Fibroblast of skin of right biceps (primary cell): ENCODE data around the gene KRTAP4-6.
A peak's percentile ranks its signal among the peaks of the same experiment; 100 is the strongest.
"Not testable (repeated sequence)": the region's sequence is repeated elsewhere in the genome, so short reads cannot be mapped to it uniquely, and the experiment has no call there.

Source experiments
- DNase-seq: peaks from one replicate; pipeline ENCODE4 v3.0.0-alpha.2; 2013

KRTAP4-6 gene

DNA sequence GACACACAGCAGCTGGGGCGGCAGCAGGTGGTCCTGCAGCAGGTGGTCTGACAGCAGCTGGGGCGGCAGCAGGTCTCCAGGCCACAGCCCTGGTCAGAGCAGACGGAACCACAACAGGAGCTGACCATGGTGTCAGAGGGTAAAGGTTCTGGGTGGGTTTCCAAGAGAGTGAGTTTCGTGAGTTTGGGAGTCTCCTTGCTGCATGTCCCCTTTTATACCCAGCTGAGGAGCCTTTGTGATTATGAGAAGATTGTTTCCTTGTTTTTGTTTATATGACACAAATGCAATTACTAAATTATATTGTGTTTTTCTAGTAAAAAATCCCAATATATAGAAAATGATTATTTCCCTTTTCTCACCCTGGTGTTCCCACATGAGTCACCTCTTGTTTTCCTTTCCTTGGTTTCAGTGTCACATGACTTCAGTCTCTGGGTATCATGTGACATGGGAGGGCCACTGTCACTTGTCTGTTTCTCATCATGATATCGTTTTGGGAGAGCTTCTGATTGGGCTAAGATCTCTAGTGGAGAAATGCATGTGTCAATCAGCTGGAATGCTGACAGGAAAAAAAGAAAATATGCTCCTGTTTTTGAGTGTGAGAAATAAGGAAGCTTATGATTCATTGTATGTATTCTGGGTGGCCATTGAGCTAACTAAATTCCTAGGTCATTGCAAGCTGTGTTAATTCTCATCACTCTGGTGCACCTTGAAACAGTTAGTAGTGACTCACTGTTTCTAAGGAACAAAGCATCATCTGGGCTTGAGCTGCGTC is at the start of gene KRTAP4-6:
Gene KRTAP4-6, minus strand, starts transcription at position 185 of the 772 bp plus-strand sequence. Its CDS starts 57 bp downstream, at position 128.
- DNase-seq, result peak; percentile 97

DNA sequence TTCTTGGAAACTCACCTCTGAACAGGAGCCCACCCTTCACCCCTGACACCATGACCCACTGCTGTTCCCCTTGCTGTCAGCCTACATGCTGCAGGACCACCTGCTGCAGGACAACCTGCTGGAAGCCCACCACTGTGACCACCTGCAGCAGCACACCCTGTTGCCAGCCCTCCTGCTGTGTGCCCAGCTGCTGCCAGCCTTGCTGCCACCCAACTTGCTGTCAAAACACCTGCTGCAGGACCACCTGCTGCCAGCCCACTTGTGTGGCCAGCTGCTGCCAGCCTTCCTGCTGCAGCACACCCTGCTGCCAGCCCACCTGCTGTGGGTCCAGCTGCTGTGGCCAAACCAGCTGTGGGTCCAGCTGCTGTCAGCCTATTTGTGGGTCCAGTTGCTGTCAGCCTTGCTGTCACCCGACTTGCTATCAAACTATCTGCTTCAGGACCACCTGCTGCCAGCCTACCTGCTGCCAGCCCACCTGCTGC is 49.5 kb upstream of the KRTAP4-6 start, which contains the start of gene KRTAP9-1:
Gene KRTAP9-1, plus strand, starts transcription at position 51 of the 482 bp plus-strand sequence. Its CDS starts 0 bp downstream, at position 51.
- not testable (repeated sequence) for DNase-seq

DNA sequence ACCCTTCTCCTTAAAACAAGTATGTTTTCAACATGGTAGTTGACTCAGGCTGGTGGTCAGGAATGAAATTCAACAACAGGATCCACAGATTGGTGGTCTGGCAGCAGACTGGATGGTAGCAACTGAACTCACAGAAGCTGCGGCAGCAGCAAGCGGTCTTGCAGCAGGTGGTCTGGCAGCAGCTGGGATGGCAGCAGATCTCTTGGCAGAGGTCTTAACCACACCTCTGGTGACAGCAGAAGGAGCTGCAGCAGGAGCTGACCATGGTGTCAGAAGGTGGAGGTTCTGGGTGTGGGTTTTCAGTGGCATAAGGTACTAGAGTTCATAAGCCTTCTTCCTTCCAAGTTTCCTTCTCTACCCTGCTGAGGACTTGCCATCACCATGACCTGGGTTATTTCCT is 46.5 kb upstream of the KRTAP4-6 start:
- no peak for DNase-seq

DNA sequence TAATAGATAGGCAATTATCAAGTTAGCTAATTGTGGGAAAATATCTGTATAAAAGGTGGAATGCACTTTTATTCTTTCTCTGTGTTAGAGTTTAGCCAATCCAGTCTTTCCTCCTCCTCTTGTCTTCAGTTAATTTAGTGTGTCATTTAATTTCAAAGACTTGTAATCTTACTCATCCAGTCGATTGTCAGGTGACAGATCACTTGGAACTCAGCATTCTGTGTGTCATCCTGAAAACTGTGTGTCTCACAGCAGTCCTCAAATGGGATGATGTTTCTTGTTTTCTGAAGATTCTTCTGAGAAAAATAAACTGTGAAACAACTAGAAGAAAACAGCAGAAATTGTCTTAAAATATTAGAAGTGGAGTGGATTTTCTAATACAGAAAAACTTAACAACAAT is 44.7 kb upstream of the KRTAP4-6 start:
- DNase-seq, result no peak

DNA sequence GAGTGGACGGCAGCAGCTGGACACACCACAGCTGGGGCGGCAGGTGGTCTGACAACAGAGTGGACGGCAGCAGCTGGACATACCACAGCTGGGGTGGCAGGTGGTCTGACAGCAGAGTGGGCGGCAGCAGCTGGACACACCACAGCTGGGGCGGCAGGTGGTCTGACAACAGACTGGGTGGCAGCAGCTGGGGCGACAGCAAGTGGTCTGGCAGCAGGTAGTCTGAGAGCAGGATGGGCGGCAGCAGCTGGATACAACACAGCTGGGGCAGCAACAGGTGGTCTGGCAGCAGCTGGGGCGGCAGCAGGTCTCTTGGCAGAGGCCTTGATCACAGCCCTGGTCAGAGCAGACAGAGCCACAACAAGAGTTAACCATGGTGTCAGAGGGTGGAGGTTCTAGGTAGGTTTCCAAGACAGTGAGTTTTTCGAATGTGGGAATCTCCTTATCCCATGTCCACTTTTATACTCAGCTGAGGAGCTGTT is 44.2 kb upstream of the KRTAP4-6 start, which contains the start of gene KRTAP4-1:
Gene KRTAP4-1, minus strand, starts transcription at position 432 of the 482 bp plus-strand sequence. Its CDS starts 57 bp downstream, at position 375.
- DNase-seq, result no peak

DNA sequence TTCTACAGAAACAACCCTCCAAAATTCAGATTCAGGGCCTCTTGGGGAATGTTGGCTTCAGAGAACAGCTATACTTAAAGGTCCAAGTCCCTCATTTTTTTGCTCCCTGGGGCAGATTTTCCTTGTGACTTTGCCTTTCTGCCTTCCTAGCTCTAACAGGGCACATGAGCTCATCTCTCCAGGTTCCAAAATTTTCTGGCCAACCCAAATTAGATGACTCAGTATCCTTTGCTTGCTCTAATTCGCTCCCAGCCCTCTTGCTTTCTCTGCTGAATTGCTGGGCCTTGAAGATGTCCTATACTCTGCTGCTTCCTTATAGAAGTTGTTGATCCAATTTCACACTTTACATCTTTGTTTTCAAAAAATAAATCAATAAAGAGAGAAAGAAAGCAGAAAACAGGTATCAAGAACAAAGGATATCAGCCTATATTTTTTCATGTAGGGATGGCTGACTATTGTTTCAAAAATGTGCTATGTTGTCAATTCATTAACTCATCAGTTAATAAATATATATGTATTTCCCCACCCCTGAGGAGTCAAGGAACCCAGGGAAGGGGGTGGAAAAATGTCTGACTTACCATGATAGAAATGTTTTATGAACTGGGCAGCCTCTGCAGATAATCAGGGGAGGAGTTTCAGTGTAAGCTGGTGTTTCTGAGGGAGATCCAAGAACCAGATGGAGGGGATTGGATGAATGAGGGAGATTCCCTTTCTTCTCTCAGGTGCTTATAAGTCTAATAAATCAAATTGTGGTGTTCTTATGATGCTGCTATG is 38.7 kb upstream of the KRTAP4-6 start:
- peak; percentile 65 for DNase-seq

DNA sequence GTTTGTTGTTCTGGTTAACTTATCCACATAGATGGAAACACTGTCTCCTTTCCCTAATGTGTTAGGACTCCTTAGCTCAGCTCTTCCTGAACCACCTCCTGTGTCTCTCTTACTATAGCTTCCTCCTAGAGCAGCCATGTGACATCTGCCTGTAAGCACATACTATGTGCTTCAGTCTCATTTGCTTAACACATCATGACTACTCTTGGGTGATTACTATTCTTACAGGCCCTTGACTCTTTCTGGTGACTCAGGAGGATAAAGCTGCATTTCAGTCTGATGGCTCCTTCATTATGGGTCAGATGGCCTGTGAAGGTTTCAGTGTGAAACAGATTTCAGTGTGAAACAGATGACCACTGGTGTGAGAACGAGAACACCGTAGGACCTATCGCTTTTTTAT is 38.0 kb upstream of the KRTAP4-6 start:
- peak; percentile 68 for DNase-seq

DNA sequence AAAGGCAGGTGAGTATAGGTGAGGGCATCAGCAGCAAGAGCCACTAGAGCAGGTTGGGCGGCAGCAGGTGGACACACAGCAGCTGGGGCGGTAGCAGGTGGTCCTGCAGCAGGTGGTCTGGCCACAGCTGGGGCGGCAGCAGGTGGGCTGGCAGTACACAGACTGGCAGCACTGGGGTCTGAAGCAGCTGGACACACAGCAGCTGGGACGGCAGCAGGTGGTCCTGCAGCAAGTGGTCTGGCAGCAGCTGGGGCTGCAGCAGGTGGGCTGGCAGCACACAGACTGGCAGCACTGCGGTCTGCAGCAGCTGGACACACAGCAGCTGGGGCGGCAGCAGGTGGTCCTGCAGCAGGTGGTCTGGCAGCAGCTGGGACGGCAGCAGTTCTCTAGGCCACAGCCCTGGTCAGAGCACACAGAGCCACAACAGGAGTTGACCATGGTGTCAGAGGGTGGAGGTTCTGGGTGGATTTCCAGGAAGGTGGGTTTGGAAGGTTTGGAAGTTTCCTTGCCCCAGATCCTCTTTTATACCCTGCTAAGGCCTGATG is 37.5 kb upstream of the KRTAP4-6 start, which contains the start of gene KRTAP4-2:
Gene KRTAP4-2, minus strand, starts transcription at position 495 of the 545 bp plus-strand sequence. Its CDS starts 57 bp downstream, at position 438.
- no peak for DNase-seq

DNA sequence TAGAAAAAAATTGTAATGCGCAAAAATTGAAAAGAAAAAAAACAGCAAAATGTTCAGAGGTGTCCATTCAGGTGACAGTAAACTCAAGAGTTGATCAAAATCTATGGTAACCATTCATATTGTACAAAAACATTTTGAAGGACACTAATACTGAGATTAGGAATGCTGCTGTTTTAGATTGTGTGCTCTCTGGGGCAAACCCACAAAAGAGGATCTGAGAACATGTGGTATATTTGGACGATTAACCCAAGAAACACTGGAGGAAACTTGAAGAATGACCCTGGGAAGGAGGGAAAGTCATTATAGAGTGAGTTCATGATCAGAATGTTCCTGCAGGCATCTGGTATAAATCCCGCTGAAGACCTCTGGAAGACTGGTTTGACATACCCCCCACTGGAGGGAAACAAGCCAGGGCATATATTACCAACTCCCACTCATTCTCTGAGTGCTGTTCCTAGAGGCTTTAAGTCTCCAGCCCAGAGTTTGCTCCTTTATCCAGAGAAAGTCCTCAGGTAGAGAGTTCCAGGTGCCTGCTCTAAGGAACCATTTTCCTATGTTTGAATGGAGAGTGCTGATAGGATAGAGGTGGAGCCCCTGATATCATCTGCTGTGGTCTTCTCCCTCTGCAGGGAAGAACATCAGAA is 36.5 kb upstream of the KRTAP4-6 start:
- DNase-seq, result no peak

DNA sequence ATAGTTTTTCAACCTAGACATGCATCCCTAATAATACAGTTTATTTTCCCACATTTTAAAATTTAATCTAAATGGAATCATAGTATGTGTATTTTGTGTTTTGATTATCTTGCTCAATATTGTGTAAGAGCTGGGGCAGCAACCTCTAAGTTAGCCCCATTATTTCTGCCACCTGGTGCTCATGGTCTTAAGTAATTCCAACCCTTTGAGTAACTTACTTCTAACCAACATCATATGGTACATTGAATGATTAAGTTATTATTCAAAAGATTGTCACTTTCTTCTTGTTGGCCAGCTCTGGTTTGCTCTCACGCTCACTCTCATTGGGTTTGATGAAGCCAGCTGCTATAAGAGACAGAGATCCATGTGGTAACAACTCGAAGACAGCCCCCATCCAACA is 31.5 kb upstream of the KRTAP4-6 start:
- peak; percentile 26 for DNase-seq

DNA sequence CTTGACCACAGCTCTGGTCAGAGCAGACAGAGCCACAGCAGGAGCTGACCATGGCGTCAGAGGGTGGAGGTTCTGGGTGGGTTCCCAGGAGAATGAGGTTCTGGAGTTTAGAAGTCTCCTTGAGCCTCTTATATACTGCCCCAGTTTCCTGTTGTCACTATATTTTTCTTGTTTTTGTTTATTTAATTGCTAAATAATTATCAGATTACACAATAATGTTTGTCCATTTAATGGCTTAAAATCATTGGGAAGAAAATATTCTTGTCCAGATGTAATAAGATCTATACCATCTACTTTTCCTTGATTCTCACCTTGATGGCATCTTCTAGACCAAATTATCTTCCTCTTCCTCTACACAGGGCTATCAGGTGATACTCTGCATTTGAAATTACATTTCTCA is 27.8 kb upstream of the KRTAP4-6 start, which contains the start of gene KRTAP4-3:
Gene KRTAP4-3, minus strand, starts transcription at position 101 of the 400 bp plus-strand sequence. Its CDS starts 49 bp downstream, at position 52.
- no peak for DNase-seq

DNA sequence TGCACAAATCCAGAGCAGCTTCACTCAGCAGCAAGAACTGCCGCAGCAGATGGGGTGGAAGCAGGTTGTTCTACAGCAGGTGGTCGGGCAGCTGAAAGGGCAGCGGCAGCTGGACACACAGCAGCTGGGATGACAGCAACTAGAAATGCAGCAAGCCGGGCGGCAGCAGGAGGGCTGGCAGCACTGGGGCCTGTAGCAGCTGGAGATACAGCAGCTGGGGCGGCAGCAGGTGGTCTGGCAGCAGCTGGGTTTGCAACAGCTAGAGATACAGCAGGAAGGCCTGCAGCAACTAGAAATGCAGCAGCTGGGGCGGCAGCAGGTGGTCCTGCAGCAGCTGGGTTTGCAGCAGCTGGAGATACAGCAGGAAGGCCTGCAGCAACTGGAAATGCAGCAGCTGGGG is 27.2 kb upstream of the KRTAP4-6 start:
- no peak for DNase-seq

DNA sequence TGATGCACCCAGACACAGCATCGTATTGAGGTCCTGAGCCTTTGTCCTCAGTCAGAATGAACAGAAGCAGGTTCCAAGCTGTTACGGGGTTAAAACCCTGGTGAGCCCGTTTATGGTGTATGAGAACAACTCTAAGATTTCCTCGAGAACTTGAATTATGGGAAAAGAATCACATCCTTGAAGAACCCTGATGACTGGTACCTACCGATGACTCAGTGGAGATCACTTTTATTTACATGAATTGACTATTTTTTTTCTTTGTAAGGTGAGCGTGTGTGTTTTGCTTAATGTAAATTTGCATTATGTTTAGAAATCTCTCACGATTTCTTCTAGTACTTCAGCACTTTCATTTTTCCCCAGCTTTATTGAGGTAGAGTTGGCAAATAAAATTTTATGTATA is 23.5 kb upstream of the KRTAP4-6 start:
- peak; percentile 16 for DNase-seq

DNA sequence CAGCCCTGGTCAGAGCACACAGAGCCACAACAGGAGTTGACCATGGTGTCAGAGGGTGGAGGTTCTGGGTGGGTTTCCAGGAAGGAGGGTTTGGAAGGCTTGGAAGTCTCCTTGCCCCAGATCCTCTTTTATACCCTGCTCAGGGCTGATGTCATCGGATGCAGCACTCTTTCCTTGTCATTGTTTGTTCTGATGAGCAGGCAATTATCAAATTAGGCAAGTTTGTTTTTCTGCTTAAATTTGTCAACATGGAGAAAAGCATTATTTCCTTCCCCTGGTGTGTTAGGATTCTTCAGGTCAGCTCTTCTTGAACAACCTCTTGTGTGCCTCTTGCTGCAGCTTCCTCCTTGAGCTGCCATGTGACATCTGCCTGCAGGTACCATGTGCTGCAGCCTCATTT is 20.3 kb upstream of the KRTAP4-6 start, which contains the start of gene KRTAP4-4:
Gene KRTAP4-4, minus strand, starts transcription at position 101 of the 400 bp plus-strand sequence. Its CDS starts 57 bp downstream, at position 44.
- DNase-seq, result no peak

DNA sequence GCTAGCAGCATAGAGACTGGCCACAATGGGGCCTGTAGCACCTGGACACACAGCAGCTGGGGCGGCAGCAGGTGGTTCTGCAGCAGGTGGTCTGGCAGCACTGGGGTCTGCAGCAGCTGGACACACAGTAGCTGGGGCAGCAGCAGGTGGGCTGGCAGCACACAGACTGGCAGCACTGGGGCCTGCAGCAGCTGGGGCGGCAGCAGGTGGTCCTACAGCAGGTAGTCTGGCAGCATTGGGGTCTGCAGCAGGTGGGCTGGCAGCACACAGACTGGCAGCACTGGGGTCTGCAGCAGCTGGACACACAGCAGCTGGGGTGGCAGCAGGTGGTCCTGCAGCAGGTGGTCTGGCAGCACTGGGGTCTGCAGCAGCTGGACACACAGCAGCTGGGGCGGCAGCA is 19.8 kb upstream of the KRTAP4-6 start:
- not testable (repeated sequence) for DNase-seq

DNA sequence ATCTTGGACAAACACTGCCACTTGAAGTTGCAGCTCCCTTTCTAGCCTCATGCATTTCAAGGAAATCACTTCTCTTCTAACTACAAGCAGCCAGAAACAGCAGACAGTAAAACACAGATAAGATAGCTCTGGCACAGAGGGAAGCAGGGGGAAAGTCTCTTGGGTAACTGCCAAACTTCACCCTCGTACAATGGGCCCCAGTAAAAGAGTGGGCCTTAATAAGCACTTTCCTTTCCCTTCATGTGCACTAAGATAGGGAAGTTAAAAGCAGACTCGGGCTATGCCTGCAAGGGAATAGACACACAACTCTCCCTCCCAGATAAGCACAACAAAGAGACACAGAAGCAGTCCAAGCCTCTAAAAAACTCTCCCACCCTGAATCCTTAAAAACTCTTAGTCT is 13.5 kb upstream of the KRTAP4-6 start:
- DNase-seq, result no peak

DNA sequence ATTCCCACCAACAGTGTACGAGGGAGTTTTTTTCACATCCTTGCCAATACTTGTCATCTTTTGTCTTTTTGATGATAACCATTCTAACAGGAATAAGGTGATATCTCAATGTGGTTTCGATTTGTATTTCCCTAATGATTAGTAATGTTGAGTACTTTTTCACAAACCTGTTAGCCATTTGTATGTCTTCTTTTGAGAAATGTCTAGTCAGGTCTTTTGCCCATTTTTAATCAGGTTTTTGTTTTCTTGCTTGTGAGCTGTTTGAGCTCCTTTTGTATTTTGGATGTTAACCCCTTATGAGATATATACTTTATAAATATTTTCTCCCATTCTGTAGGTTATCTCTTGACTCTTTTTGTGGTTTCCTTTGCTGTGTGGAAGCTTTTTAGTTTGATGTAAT is 11.2 kb upstream of the KRTAP4-6 start:
- no peak for DNase-seq

DNA sequence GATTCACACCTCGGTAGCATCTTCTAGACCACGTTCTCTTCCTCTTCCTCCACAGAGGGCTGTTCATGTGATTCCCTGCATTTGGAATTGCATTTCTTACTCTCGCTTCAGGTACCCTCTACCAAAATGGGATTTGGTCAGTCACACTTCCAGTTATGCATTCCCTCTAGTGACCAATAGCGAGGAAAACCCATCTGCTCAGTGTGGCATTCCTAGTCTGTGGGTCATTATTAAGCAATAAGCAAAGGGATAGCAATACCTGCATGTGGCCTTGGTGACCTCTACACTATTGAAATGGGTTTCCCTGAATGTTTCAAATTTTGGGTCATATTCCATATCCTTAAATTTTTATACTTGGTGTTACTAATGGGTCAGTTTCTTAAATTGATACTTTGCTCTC is 9.7 kb upstream of the KRTAP4-6 start:
- DNase-seq, result no peak

DNA sequence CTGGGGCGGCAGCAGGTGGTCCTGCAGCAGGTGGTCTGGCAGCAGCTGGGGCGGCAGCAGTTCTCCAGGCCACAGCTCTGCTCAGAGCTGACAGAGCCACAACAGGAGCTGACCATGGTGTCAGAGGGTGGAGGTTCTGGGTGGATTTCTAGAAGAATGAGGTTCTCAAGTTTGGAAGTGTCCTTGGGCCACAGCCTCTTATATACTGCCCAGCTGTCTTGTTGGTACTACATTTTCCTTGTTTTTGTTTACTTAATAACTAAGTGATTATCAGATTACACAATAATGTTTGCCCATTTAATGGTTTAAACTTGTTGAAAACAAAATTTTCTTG is 9.3 kb upstream of the KRTAP4-6 start, which contains the start of gene KRTAP4-5:
Gene KRTAP4-5, minus strand, starts transcription at position 174 of the 334 bp plus-strand sequence. Its CDS starts 58 bp downstream, at position 116.
- DNase-seq, result no peak

DNA sequence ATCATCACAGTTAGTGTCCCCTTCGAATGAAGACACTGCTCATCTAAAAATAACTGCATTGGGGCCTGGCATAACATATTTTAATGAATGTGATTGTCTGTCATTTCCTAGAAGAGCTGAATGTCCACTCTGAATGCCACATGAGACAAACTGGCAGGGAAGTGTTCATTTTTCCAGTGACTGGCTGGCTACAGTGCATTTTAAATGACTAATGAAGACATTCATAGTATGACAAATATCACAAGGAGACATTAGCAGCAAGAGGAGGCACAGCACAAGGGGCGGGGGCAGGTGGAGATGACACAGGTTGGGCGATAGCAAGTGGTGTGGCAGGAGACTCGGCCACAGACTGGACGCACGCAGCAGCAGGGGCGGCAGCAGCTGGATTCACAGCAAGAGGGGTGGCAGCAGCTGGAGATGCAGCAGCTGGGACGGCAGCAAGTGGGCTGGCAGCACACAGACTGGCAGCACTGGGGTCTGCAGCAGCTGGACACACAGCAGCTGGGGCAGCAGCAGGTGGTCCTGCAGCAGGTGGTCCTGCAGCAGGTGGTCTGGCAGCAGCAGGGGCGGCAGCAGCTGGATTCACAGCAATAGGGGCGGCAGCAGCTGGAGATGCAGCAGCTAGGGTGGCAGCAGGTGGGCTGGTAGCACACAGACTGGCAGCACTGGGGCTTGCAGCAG is 8.8 kb upstream of the KRTAP4-6 start:
- DNase-seq, result not testable (repeated sequence)

DNA sequence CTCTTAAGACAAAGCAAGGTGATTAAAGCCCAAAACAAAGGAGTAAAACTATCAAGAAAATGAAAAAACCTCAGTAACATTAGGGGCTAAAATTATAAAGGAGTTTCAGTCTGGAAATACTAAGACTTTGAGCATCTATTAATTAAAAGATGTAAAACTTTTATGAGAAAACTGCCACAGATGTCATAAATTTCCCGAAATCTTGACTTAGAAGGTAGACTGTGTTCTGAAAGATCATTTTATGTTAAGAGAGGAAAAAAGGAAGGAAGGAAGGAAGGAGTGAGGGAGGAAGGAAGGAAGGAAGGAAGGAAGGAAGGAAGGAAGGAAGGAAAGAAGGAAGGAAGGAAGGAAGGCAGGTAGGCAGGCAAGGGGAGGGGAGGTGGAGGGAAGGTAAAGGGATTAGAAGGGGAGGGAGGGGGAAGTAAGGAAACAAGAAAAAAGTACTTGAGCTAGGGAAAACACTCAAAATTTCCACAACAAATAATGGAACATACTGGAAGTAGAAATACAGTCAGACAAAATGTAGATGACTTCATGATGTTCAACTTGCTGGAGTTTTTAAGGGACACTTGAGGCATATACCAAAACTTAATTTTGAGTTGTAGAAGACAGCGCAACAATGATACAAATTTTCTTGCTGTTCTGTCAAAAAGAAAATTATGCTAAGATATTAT is 7.3 kb upstream of the KRTAP4-6 start:
- DNase-seq, result no peak
